ENCODE results near the gene PRSS38. TPM values are rescaled to one million over a fixed set of nuclear protein-coding genes. Genes with fewer than 3 reads are reported as not detected.

Gene PRSS38
- total RNA-seq, 1 donor from 2014 or later: not detected

GRCh38 chr1:227880342-227880924, 65.0 kb downstream of the PRSS38 start:
- Mint-ChIP-seq H3K4me3 (no peak overlapping the region), H3K36me3 (ENCODE audit: low read depth) (no peaks in the 10 kb centered on the region), H3K27me3 (ENCODE audit: insufficient read depth) (peaks cover 12% of the 10 kb centered on the region), H3K4me1 (ENCODE audit: low read depth) (peaks cover 1% of the 10 kb centered on the region), H3K27ac (no peak overlapping the region), H3K9me3 (no peaks in the 10 kb centered on the region)
- intact Hi-C loops (cut with micrococcal nuclease): no loop called here
- no peak for DNase-seq (ENCODE audit: low spot score)

- no peaks in the 10 kb centered on the region for H3K9me3 Mint-ChIP-seq
- no peak overlapping the region for H3K4me3 Mint-ChIP-seq
- intact Hi-C loops (cut with micrococcal nuclease): no loop called here
- no peaks in the 10 kb centered on the region for H3K36me3 Mint-ChIP-seq (ENCODE audit: low read depth)
- H3K27me3 Mint-ChIP-seq (ENCODE audit: insufficient read depth): peaks cover 9% of the 10 kb centered on the region
- DNase-seq (ENCODE audit: low spot score): no peak
- H3K27ac Mint-ChIP-seq: no peak overlapping the region
- H3K4me1 Mint-ChIP-seq (ENCODE audit: low read depth): peaks cover 6% of the 10 kb centered on the region
Measured at GRCh38 chr1:227883073-227883520, 67.6 kb downstream of the PRSS38 start.

- intact Hi-C loops (cut with micrococcal nuclease): no loop called here
- peaks cover 6% of the 10 kb centered on the region for H3K4me1 Mint-ChIP-seq (ENCODE audit: low read depth)
- no peak overlapping the region for H3K4me3 Mint-ChIP-seq
- no peak for DNase-seq (ENCODE audit: low spot score)
- H3K36me3 Mint-ChIP-seq (ENCODE audit: low read depth): no peaks in the 10 kb centered on the region
- H3K27ac Mint-ChIP-seq: no peak overlapping the region
- H3K9me3 Mint-ChIP-seq: no peaks in the 10 kb centered on the region
- peaks cover 9% of the 10 kb centered on the region for H3K27me3 Mint-ChIP-seq (ENCODE audit: insufficient read depth)
Measured at GRCh38 chr1:227883641-227884301, 68.3 kb downstream of the PRSS38 start.

GRCh38 chr1:227884370-227885134, 69.1 kb downstream of the PRSS38 start:
- H3K4me1 Mint-ChIP-seq (ENCODE audit: low read depth): peaks cover 6% of the 10 kb centered on the region
- no peak for DNase-seq (ENCODE audit: low spot score)
- peaks cover 6% of the 10 kb centered on the region for H3K27me3 Mint-ChIP-seq (ENCODE audit: insufficient read depth)
- intact Hi-C loops (cut with micrococcal nuclease): no loop called here
- H3K4me3 Mint-ChIP-seq: no peak overlapping the region
- H3K36me3 Mint-ChIP-seq (ENCODE audit: low read depth): no peaks in the 10 kb centered on the region
- no peak overlapping the region for H3K27ac Mint-ChIP-seq
- no peaks in the 10 kb centered on the region for H3K9me3 Mint-ChIP-seq

- Mint-ChIP-seq H3K36me3 (ENCODE audit: low read depth) (no peaks in the 10 kb centered on the region), H3K4me1 (ENCODE audit: low read depth) (peaks cover 6% of the 10 kb centered on the region), H3K4me3 (no peak overlapping the region), H3K27ac (no peak overlapping the region), H3K9me3 (no peaks in the 10 kb centered on the region), H3K27me3 (ENCODE audit: insufficient read depth) (peaks cover 6% of the 10 kb centered on the region)
- intact Hi-C loops (cut with micrococcal nuclease): no loop called here
- no peak for DNase-seq (ENCODE audit: low spot score)
Measured at GRCh38 chr1:227885135-227885647, 69.7 kb downstream of the PRSS38 start.

DNA sequence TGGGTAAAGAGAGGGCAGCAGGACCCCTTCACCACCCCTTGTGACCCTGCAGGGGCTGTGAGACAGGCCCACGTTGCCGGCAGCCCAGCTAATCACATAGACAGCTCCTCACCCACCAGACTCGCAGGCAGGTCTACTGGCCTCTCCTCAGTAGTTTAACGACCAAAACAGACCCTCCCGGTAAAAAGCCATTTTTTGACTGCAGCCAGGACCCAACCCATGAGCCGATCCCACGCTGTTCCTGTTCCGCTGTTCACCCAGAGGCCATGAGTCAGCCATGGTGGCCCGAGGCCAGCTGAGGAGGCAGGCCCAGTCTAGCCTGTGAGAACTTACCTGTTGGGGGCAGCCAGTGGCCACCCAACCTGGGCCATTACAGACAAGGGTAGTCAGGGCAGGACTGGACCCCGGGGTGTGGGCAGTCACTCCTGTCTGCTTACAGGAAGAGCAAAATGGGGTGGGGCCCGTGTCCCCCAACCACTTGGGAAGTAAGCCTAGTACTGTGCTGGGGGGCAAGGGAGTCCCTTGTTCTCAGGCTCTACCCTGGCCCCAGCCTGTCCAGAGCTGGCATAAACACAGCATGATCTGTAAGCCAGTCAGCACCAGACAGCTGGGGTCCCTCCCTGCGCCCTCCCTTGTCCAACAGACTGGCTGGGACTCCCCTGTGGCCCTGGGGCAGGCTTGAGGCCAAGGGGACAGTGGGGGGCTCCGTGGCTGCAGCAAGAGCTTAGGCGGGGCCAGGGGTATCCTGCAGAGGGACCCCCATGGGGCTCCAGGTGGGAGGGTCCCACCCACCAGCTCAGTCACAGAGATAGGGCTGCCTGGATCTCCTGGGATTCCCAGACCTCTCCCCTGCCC, 70.4 kb downstream of the PRSS38 start:
- peaks cover 6% of the 10 kb centered on the region for H3K4me1 Mint-ChIP-seq (ENCODE audit: low read depth)
- no peaks in the 10 kb centered on the region for H3K36me3 Mint-ChIP-seq (ENCODE audit: low read depth)
- H3K27me3 Mint-ChIP-seq (ENCODE audit: insufficient read depth): peaks cover 2% of the 10 kb centered on the region
- DNase-seq (ENCODE audit: low spot score): no peak
- H3K9me3 Mint-ChIP-seq: no peaks in the 10 kb centered on the region
- intact Hi-C loops (cut with micrococcal nuclease): no loop called here
- H3K27ac Mint-ChIP-seq: no peak overlapping the region
- no peak overlapping the region for H3K4me3 Mint-ChIP-seq

DNA sequence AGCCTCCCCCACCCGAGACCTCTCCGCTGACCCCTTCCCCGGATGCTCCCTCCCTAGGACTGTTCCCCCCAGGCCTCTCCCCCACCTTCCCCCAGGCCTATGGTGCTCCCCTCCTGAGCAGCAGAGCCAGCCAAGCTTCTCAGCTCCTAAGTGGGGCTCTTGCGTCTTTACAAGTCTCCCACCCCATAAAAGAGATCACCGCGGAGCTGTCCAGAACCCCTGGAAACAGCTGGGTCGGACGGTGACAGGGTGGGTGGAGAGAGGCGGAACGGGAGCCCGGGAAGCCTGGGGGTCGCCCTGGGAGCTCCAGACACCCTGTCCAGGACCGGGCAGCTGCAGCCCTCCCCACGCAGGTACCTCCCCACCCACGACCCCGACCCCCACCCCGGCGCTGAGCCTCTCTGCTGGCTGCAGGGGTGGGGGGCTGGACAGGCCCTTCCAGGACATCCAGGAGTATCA, 71.1 kb downstream of the PRSS38 start:
- no peak overlapping the region for H3K4me3 Mint-ChIP-seq
- no peak overlapping the region for H3K27ac Mint-ChIP-seq
- no peak for DNase-seq (ENCODE audit: low spot score)

GRCh38 chr1:227886993-227887696, 71.7 kb downstream of the PRSS38 start:
- H3K4me3 Mint-ChIP-seq: no peak overlapping the region
- H3K27ac Mint-ChIP-seq: no peak overlapping the region
- intact Hi-C loops (cut with micrococcal nuclease): no loop called here
- H3K4me1 Mint-ChIP-seq (ENCODE audit: low read depth): peaks cover 6% of the 10 kb centered on the region
- H3K27me3 Mint-ChIP-seq (ENCODE audit: insufficient read depth): no peaks in the 10 kb centered on the region
- no peak for DNase-seq (ENCODE audit: low spot score)
- H3K36me3 Mint-ChIP-seq (ENCODE audit: low read depth): no peaks in the 10 kb centered on the region
- H3K9me3 Mint-ChIP-seq: no peaks in the 10 kb centered on the region

More for the DNA sequence above, 71.1 kb downstream of the PRSS38 start:
- Mint-ChIP-seq H3K36me3 (ENCODE audit: low read depth) (no peaks in the 10 kb centered on the region), H3K9me3 (no peaks in the 10 kb centered on the region), H3K27me3 (ENCODE audit: insufficient read depth) (no peaks in the 10 kb centered on the region), H3K4me1 (ENCODE audit: low read depth) (peaks cover 6% of the 10 kb centered on the region)
- intact Hi-C loops (cut with micrococcal nuclease): no loop called here

GRCh38 chr1:227887697-227888403, 72.4 kb downstream of the PRSS38 start:
- intact Hi-C loops (cut with micrococcal nuclease): no loop called here
- Mint-ChIP-seq H3K4me3 (no peak overlapping the region), H3K27me3 (ENCODE audit: insufficient read depth) (no peaks in the 10 kb centered on the region), H3K4me1 (ENCODE audit: low read depth) (peaks cover 6% of the 10 kb centered on the region), H3K27ac (no peak overlapping the region), H3K36me3 (ENCODE audit: low read depth) (no peaks in the 10 kb centered on the region), H3K9me3 (no peaks in the 10 kb centered on the region)
- no peak for DNase-seq (ENCODE audit: low spot score)

DNA sequence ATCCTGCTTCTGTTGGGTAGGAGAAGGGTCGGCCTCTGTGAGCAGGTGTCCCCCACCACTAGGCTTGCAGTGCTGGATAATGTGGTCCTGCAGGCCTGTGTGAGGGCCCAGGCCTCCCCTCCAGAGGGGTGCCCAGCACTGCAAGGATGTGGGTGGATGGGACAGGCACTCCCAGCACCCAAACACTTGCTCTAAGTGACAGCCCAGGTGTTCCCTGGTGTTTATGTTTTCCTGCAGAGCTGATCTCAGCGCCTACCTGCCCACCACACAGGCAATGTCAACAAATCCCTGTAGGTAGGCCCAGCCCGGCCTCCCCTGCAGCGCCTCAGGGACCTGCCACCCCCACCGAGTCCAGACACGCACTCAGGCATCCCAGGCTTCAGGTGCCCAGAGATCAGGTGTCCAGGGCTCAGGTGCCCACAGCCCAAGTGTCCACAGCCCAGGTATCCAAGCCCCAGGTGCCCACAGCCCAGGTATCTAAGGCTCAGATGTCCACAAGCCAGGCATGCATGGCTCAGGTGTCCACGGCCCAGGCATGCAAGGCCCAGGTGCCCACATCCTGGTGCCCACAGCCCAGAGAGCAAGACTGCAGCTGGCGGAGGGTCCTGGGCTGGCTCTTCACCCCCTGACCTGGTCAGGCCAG, 73.0 kb downstream of the PRSS38 start:
- Mint-ChIP-seq H3K36me3 (ENCODE audit: low read depth) (no peaks in the 10 kb centered on the region), H3K27me3 (ENCODE audit: insufficient read depth) (no peaks in the 10 kb centered on the region), H3K4me3 (no peak overlapping the region), H3K27ac (no peak overlapping the region), H3K4me1 (ENCODE audit: low read depth) (peaks cover 6% of the 10 kb centered on the region), H3K9me3 (no peaks in the 10 kb centered on the region)
- DNase-seq (ENCODE audit: low spot score): no peak
- intact Hi-C loops (cut with micrococcal nuclease): no loop called here

GRCh38 chr1:227889047-227889862, 73.8 kb downstream of the PRSS38 start:
- no peak overlapping the region for H3K4me3 Mint-ChIP-seq
- no peak for DNase-seq (ENCODE audit: low spot score)
- no peaks in the 10 kb centered on the region for H3K27me3 Mint-ChIP-seq (ENCODE audit: insufficient read depth)
- peaks cover 6% of the 10 kb centered on the region for H3K4me1 Mint-ChIP-seq (ENCODE audit: low read depth)
- no peak overlapping the region for H3K27ac Mint-ChIP-seq
- intact Hi-C loops (cut with micrococcal nuclease): no loop called here
- H3K9me3 Mint-ChIP-seq: no peaks in the 10 kb centered on the region
- H3K36me3 Mint-ChIP-seq (ENCODE audit: low read depth): no peaks in the 10 kb centered on the region

Data from activated T-helper 1 cell treated with anti-CD3 and anti-CD28 coated beads, Interleukin-12 subunit alpha, Interleukin-12 subunit beta, Interleukin-2, Interleukin-4 antibody, amounts not matched to agents 30 ng/mL and 10 ng/mL and 1 ng/mL, durations not matched to agents 14 hours and 24 hours and 36 hours (primary cell).